Central memory CD8-positive, alpha-beta T cell (primary cell): Measurements from ENCODE around the gene KAT5.
"Not testable (repeated sequence)": the region's sequence is repeated elsewhere in the genome, so short reads cannot be mapped to it uniquely, and the experiment has no call there.

ENCODE experiments used
- ATAC-seq: fragments of 150-1000 bp; cut with Tn5 transposase; replicated peaks from 2 replicates; pipeline ENCODE4 v1.10.0; 2022; ENCODE audit warnings: mild to moderate bottlenecking, moderate FRiP score, moderate number of reproducible peaks; ENCODE audit not compliant: poor library complexity, severe bottlenecking; ENCODE audit errors: extremely low read depth
- DNase-seq, 2 donors: peaks; one replicate each; pipeline ENCODE4 v3.0.0; 2021; ENCODE audit warnings: low spot score in 2 of 2
- H3K27ac Mint-ChIP-seq: one replicate; pipeline ENCODE4 v1.8.0; 2022; ENCODE audit warnings: low read depth, mild to moderate bottlenecking, moderate library complexity, mixed read lengths
- H3K27me3 Mint-ChIP-seq: one replicate; pipeline ENCODE4 v1.8.0; 2022; ENCODE audit warnings: mixed read lengths
- H3K36me3 Mint-ChIP-seq: one replicate; pipeline ENCODE4 v1.8.0; 2022; ENCODE audit warnings: mild to moderate bottlenecking, moderate library complexity, mixed read lengths; ENCODE audit not compliant: insufficient read depth
- H3K4me1 Mint-ChIP-seq: one replicate; pipeline ENCODE4 v1.8.0; 2022; ENCODE audit warnings: mixed read lengths
- H3K4me3 Mint-ChIP-seq: one replicate; pipeline ENCODE4 v1.8.0; 2022; ENCODE audit warnings: mild to moderate bottlenecking, moderate library complexity, mixed read lengths
- H3K9me3 Mint-ChIP-seq: one replicate; pipeline ENCODE4 v1.8.0; 2022; ENCODE audit warnings: mixed read lengths

Gene KAT5

GRCh38 chr11:65714433-65714832, 2.4 kb downstream of the KAT5 start:
- no peaks in the 10 kb centered on the region for H3K9me3 Mint-ChIP-seq
- H3K4me3 Mint-ChIP-seq: peak overlapping the region; percentile 63
- H3K36me3 Mint-ChIP-seq: peaks cover 51% of the 10 kb centered on the region
- DNase-seq (no peak), ATAC-seq (no peak)
- H3K27me3 Mint-ChIP-seq: no peaks in the 10 kb centered on the region
- peak overlapping the region; percentile 49 for H3K27ac Mint-ChIP-seq
- peaks cover 40% of the 10 kb centered on the region for H3K4me1 Mint-ChIP-seq

GRCh38 chr11:65716302-65716701, 4.2 kb downstream of the KAT5 start:
- ATAC-seq (no peak), DNase-seq (no peak)
- Mint-ChIP-seq H3K4me1 (peaks cover 48% of the 10 kb centered on the region), H3K9me3 (no peaks in the 10 kb centered on the region), H3K4me3 (no peak overlapping the region), H3K36me3 (peaks cover 54% of the 10 kb centered on the region), H3K27ac (peak overlapping the region; percentile 16), H3K27me3 (no peaks in the 10 kb centered on the region)

GRCh38 chr11:65716774-65717405, 4.8 kb downstream of the KAT5 start:
- Mint-ChIP-seq H3K9me3 (no peaks in the 10 kb centered on the region), H3K36me3 (peaks cover 51% of the 10 kb centered on the region), H3K4me3 (no peak overlapping the region), H3K4me1 (peaks cover 43% of the 10 kb centered on the region), H3K27ac (peak overlapping the region; percentile 16), H3K27me3 (no peaks in the 10 kb centered on the region)
- no peak for ATAC-seq
- DNase-seq: no peak

- ATAC-seq (no peak), DNase-seq (no peak)
- no peak overlapping the region for H3K4me3 Mint-ChIP-seq
- no peaks in the 10 kb centered on the region for H3K27me3 Mint-ChIP-seq
- H3K27ac Mint-ChIP-seq: no peak overlapping the region
- H3K4me1 Mint-ChIP-seq: peaks cover 35% of the 10 kb centered on the region
- H3K9me3 Mint-ChIP-seq: no peaks in the 10 kb centered on the region
- peaks cover 42% of the 10 kb centered on the region for H3K36me3 Mint-ChIP-seq
These were observed 5.9 kb downstream of the KAT5 start for GRCh38 chr11:65717906-65718305.

GRCh38 chr11:65718531-65718930, 6.5 kb downstream of the KAT5 start:
- Mint-ChIP-seq H3K27ac (no peak overlapping the region), H3K4me1 (peaks cover 31% of the 10 kb centered on the region)
- no peak for DNase-seq

GRCh38 chr11:65718964-65719492, 7.0 kb downstream of the KAT5 start:
- no peak overlapping the region for H3K27ac Mint-ChIP-seq
- DNase-seq: no peak
- H3K4me3 Mint-ChIP-seq: peak overlapping the region; percentile 88
- no peak for ATAC-seq
- no peaks in the 10 kb centered on the region for H3K9me3 Mint-ChIP-seq
- peaks cover 27% of the 10 kb centered on the region for H3K4me1 Mint-ChIP-seq
- H3K27me3 Mint-ChIP-seq: no peaks in the 10 kb centered on the region
- peaks cover 36% of the 10 kb centered on the region for H3K36me3 Mint-ChIP-seq

More at GRCh38 chr11:65718531-65718930, 6.5 kb downstream of the KAT5 start:
- H3K4me3 Mint-ChIP-seq: peak overlapping the region; percentile 88
- H3K9me3 Mint-ChIP-seq: no peaks in the 10 kb centered on the region
- peaks cover 39% of the 10 kb centered on the region for H3K36me3 Mint-ChIP-seq
- no peaks in the 10 kb centered on the region for H3K27me3 Mint-ChIP-seq
- no peak for ATAC-seq

- H3K27ac Mint-ChIP-seq: peak overlapping the region; percentile 85
- H3K4me1 Mint-ChIP-seq: peaks cover 22% of the 10 kb centered on the region
- H3K4me3 Mint-ChIP-seq: peak overlapping the region; percentile 88
- DNase-seq (no peak), ATAC-seq (peak; percentile 7)
- no peaks in the 10 kb centered on the region for H3K27me3 Mint-ChIP-seq
- peaks cover 34% of the 10 kb centered on the region for H3K36me3 Mint-ChIP-seq
- H3K9me3 Mint-ChIP-seq: no peaks in the 10 kb centered on the region
These were observed 7.8 kb downstream of the KAT5 start for GRCh38 chr11:65719871-65720210.

GRCh38 chr11:65720211-65720934, 8.3 kb downstream of the KAT5 start, which contains the start of gene RNASEH2C:
TSS of gene RNASEH2C (minus strand) at chr11:65720798. CDS start at chr11:65720758, 40 bp downstream.
- peak; percentile 98 for ATAC-seq

GRCh38 chr11:65722261-65722660, 10.2 kb downstream of the KAT5 start:
- Mint-ChIP-seq H3K36me3 (peaks cover 12% of the 10 kb centered on the region), H3K4me1 (peaks cover 17% of the 10 kb centered on the region), H3K4me3 (no peak overlapping the region), H3K27ac (no peak overlapping the region), H3K27me3 (peaks cover 5% of the 10 kb centered on the region), H3K9me3 (no peaks in the 10 kb centered on the region)
- ATAC-seq (no peak), DNase-seq (no peak)

More at GRCh38 chr11:65720211-65720934, 8.3 kb downstream of the KAT5 start, which contains the start of gene RNASEH2C:
- no peaks in the 10 kb centered on the region for H3K27me3 Mint-ChIP-seq
- no peaks in the 10 kb centered on the region for H3K9me3 Mint-ChIP-seq
- peak within 1 kb of the TSS; percentile 85 for H3K27ac Mint-ChIP-seq
- peaks cover 29% of the 10 kb centered on the region for H3K36me3 Mint-ChIP-seq
- peak; percentile 51 for DNase-seq
- peaks cover 17% of the 10 kb centered on the region for H3K4me1 Mint-ChIP-seq
- peak within 1 kb of the TSS; percentile 88 for H3K4me3 Mint-ChIP-seq

GRCh38 chr11:65726660-65727059, 14.6 kb downstream of the KAT5 start:
- Mint-ChIP-seq H3K4me3 (no peak overlapping the region), H3K27me3 (peaks cover 22% of the 10 kb centered on the region), H3K4me1 (no peaks in the 10 kb centered on the region), H3K27ac (no peak overlapping the region), H3K9me3 (no peaks in the 10 kb centered on the region), H3K36me3 (no peaks in the 10 kb centered on the region)
- no peak for DNase-seq
- no peak for ATAC-seq

- H3K27ac Mint-ChIP-seq: no peak overlapping the region
- DNase-seq (no peak), ATAC-seq (no peak)
- peaks cover 33% of the 10 kb centered on the region for H3K27me3 Mint-ChIP-seq
- H3K36me3 Mint-ChIP-seq: no peaks in the 10 kb centered on the region
- no peaks in the 10 kb centered on the region for H3K4me1 Mint-ChIP-seq
- H3K4me3 Mint-ChIP-seq: no peak overlapping the region
- no peaks in the 10 kb centered on the region for H3K9me3 Mint-ChIP-seq
These were observed 15.8 kb downstream of the KAT5 start for GRCh38 chr11:65727865-65728264.

- peaks cover 43% of the 10 kb centered on the region for H3K27me3 Mint-ChIP-seq
- no peaks in the 10 kb centered on the region for H3K9me3 Mint-ChIP-seq
- DNase-seq: no peak
- no peak for ATAC-seq
- H3K4me3 Mint-ChIP-seq: no peak overlapping the region
- no peaks in the 10 kb centered on the region for H3K36me3 Mint-ChIP-seq
- no peak overlapping the region for H3K27ac Mint-ChIP-seq
- H3K4me1 Mint-ChIP-seq: no peaks in the 10 kb centered on the region
These were observed 18.4 kb downstream of the KAT5 start for GRCh38 chr11:65730461-65730860.

- H3K9me3 Mint-ChIP-seq, DNase-seq, ATAC-seq, H3K27ac Mint-ChIP-seq, H3K4me3 Mint-ChIP-seq, H3K36me3 Mint-ChIP-seq, H3K4me1 Mint-ChIP-seq: not testable (repeated sequence)
- H3K27me3 Mint-ChIP-seq: peaks cover 46% of the 10 kb centered on the region
These were observed 23.1 kb downstream of the KAT5 start for GRCh38 chr11:65735111-65735510.
